SK-N-SH treated with all-trans-retinoic acid at 6 μM for 48 hours (cell line): ENCODE results near the gene CGREF1.

Experiments
- ATAC-seq: fragments of 200-7000 bp; cut with Tn5 transposase; 3 replicates; pipeline ENCODE4 v1.9.1; 2020; ENCODE audit warnings: mild to moderate bottlenecking, moderate library complexity
- BACH2 ChIP-seq: fragments of 250-450 bp; sonication (Bioruptor Pico); IDR thresholded peaks from 2 replicates; pipeline ENCODE4 v1.9.0; 2021; ENCODE audit warnings: mild to moderate bottlenecking, borderline replicate concordance
- CSDC2 ChIP-seq: fragments of 250-450 bp; sonication (Bioruptor Pico); IDR thresholded peaks from 2 replicates; pipeline ENCODE4 v1.5.0; 2020; ENCODE audit warnings: mild to moderate bottlenecking, moderate library complexity
- CSRNP3 ChIP-seq: fragments of 250-450 bp; sonication (Bioruptor Pico); IDR thresholded peaks from 2 replicates; pipeline ENCODE4 v1.5.1; 2021; ENCODE audit warnings: mild to moderate bottlenecking, moderate library complexity
- ESRRG ChIP-seq: fragments of 250-450 bp; sonication (Bioruptor Pico); IDR thresholded peaks from 2 replicates; pipeline ENCODE4 v1.6.1; 2021; ENCODE audit warnings: mild to moderate bottlenecking
- ISL1 ChIP-seq: fragments of 250-450 bp; sonication (Bioruptor Pico); IDR thresholded peaks from 2 replicates; pipeline ENCODE4 v2.1.2; 2022; ENCODE audit warnings: mild to moderate bottlenecking, moderate library complexity
- PATZ1 ChIP-seq: fragments of 250-450 bp; sonication (Bioruptor Pico); IDR thresholded peaks from 2 replicates; pipeline ENCODE4 v1.8.0; 2020; ENCODE audit warnings: mild to moderate bottlenecking, moderate library complexity, borderline replicate concordance
- POU6F1 ChIP-seq: fragments of 250-450 bp; sonication (Bioruptor Pico); IDR thresholded peaks from 2 replicates; pipeline ENCODE4 v1.8.0; 2021; ENCODE audit warnings: low read depth, mild to moderate bottlenecking, moderate library complexity, borderline replicate concordance
- RARB ChIP-seq: fragments of 250-450 bp; sonication (Bioruptor Pico); IDR thresholded peaks from 2 replicates; pipeline ENCODE4 v1.8.0; 2021; ENCODE audit warnings: mild to moderate bottlenecking, moderate library complexity
- SNAI2 ChIP-seq: fragments of 250-450 bp; sonication (Bioruptor Pico); IDR thresholded peaks from 2 replicates; pipeline ENCODE4 v1.5.0; 2020; ENCODE audit warnings: mild to moderate bottlenecking, moderate library complexity
- TCF4 ChIP-seq: fragments of 250-450 bp; sonication (Bioruptor Pico); IDR thresholded peaks from 2 replicates; pipeline ENCODE4 v1.8.0; 2021; ENCODE audit warnings: mild to moderate bottlenecking, moderate library complexity, borderline replicate concordance
- TOX ChIP-seq: fragments of 250-450 bp; sonication (Bioruptor Pico); IDR thresholded peaks from 2 replicates; pipeline ENCODE4 v1.8.0; 2021; ENCODE audit warnings: mild to moderate bottlenecking, moderate library complexity, borderline replicate concordance
- TSHZ2 ChIP-seq: fragments of 250-450 bp; sonication (Bioruptor Pico); IDR thresholded peaks from 2 replicates; pipeline ENCODE4 v1.5.0; 2020; ENCODE audit warnings: mild to moderate bottlenecking, moderate library complexity
- ZC3H10 ChIP-seq: fragments of 250-450 bp; sonication (Bioruptor Pico); IDR thresholded peaks from 2 replicates; pipeline ENCODE4 v1.5.1; 2021; ENCODE audit warnings: mild to moderate bottlenecking, moderate library complexity
- ZFP3 ChIP-seq: fragments of 250-450 bp; sonication (Bioruptor Pico); IDR thresholded peaks from 2 replicates; pipeline ENCODE4 v1.5.0; 2020; ENCODE audit warnings: mild to moderate bottlenecking, moderate library complexity
- ZFP30 ChIP-seq: fragments of 450-650 bp; formaldehyde crosslinking; IDR thresholded peaks from 2 replicates; pipeline ENCODE4 v1.5.0; 2022; ENCODE audit warnings: mild to moderate bottlenecking, moderate library complexity
- ZNF565 ChIP-seq: fragments of 450-650 bp; formaldehyde crosslinking; conservative IDR thresholded peaks from 2 replicates; pipeline ENCODE4 v1.5.0; 2020; ENCODE audit warnings: low read depth, mild to moderate bottlenecking, moderate library complexity
- ZNF70 ChIP-seq: fragments of 450-650 bp; formaldehyde crosslinking; IDR thresholded peaks from 2 replicates; pipeline ENCODE4 v1.5.0; 2020; ENCODE audit warnings: mild to moderate bottlenecking, moderate library complexity
- ZNF8 ChIP-seq: fragments of 450-650 bp; formaldehyde crosslinking; IDR thresholded peaks from 2 replicates; pipeline ENCODE4 v1.5.0; 2020; ENCODE audit warnings: mild to moderate bottlenecking, moderate library complexity

CGREF1 gene

GRCh38 chr2:27135478-27135955, 16.6 kb upstream of the CGREF1 start:
- no peak for ATAC-seq
- TF ChIP-seq ZFP3 (CRISPR knock-in tag), result no peak
- TF ChIP-seq, all 23 proteins: peak for 0

- ATAC-seq, result no peak
- TF ChIP-seq TSHZ2 (CRISPR knock-in tag) (no peak), CSDC2 (CRISPR knock-in tag) (no peak), ZNF70 (CRISPR knock-in tag) (no peak), ESRRG (no peak), RARB (CRISPR knock-in tag) (no peak), SNAI2 (CRISPR knock-in tag) (no peak), ISL1 (no peak)
Measured at GRCh38 chr2:27134781-27135477, 16.0 kb upstream of the CGREF1 start.

- peak; percentile 97 for ATAC-seq
- TF ChIP-seq ZNF8 (CRISPR knock-in tag) (no peak), PATZ1 (CRISPR knock-in tag) (no peak), ZFP30 (CRISPR knock-in tag) (no peak), ZC3H10 (CRISPR knock-in tag) (no peak), BACH2 (CRISPR knock-in tag) (no peak), CSDC2 (CRISPR knock-in tag) (no peak), SNAI2 (CRISPR knock-in tag) (no peak), TCF4 (CRISPR knock-in tag) (no peak), CSRNP3 (no peak), ZNF70 (CRISPR knock-in tag) (no peak), POU6F1 (no peak), TOX (no peak), ESRRG (no peak), ISL1 (no peak)
Measured at GRCh38 chr2:27133905-27134780, 15.2 kb upstream of the CGREF1 start, which contains the start of gene PREB. Gene PREB, minus strand, starts transcription at chr2:27134636. Its CDS starts 215 bp downstream, at chr2:27134421.

- ATAC-seq, result no peak
Measured at GRCh38 chr2:27133195-27133875, 14.4 kb upstream of the CGREF1 start.

More at GRCh38 chr2:27133195-27133875, 14.4 kb upstream of the CGREF1 start:
- no peak for TF ChIP-seq CSRNP3
- TF ChIP-seq RARB (CRISPR knock-in tag), result no peak
- TF ChIP-seq ZFP3 (CRISPR knock-in tag), result peak; percentile 74; the same call in 1 of the 2 replicates
- TF ChIP-seq ZNF565, result no peak
- TF ChIP-seq TCF4 (CRISPR knock-in tag), result no peak
- no peak for TF ChIP-seq POU6F1
